CD4-positive, alpha-beta T cell (primary cell): ENCODE measurements around the gene HADHA. TPM values are rescaled to one million over a fixed set of nuclear protein-coding genes. Genes with fewer than 3 reads are reported as not detected.

ENCODE experiments used
- ATAC-seq: fragments of 200-7000 bp; cut with Tn5 transposase; one replicate; pipeline ENCODE4 v1.10.0; 2022; ENCODE audit warnings: mild to moderate bottlenecking; ENCODE audit not compliant: poor library complexity
- CTCF ChIA-PET: fragments of 350-600 bp; sonication (Branson Sonifier 250); formaldehyde crosslinking; loops from one replicate; lab custom pipeline; 2021; ENCODE audit warnings: antibody characterized with exemption, inconsistent platforms; lab: Charles Lee
- POLR2A ChIA-PET: fragments of 350-600 bp; sonication (Branson Sonifier 250); formaldehyde crosslinking; loops from one replicate; lab custom pipeline; 2021; ENCODE audit warnings: antibody characterized with exemption, inconsistent platforms; lab: Charles Lee
- DNase-seq, 14 experiments: peaks; one replicate each; pipeline ENCODE4 v3.0.0-alpha.2; 2013 to 2020; ENCODE audit warnings: mixed read lengths in 2 of 14
- H3K27ac ChIP-seq, 2 donors: one replicate each; pipeline versions ENCODE4 v1.5.1 to v1.7.0; 2013; ENCODE audit warnings: low read length in 2 of 2, low read depth in 1 of 2, mild to moderate bottlenecking in 1 of 2
- H3K27me3 ChIP-seq, 2 experiments: 1 replicate in 1 of 2; 2 replicates in 1 of 2; pipeline versions ENCODE4 v1.6.1 to v1.7.0; 2013; ENCODE audit warnings: low read length in 2 of 2, control low read depth in 1 of 2, mild to moderate bottlenecking in 1 of 2, moderate library complexity in 1 of 2; ENCODE audit not compliant: insufficient read depth in 2 of 2, control insufficient read depth in 1 of 2
- H3K36me3 ChIP-seq: one replicate; pipeline ENCODE4 v1.6.1; 2013; ENCODE audit warnings: low read length, control low read depth; ENCODE audit not compliant: insufficient read depth
- H3K4me1 ChIP-seq: one replicate; pipeline ENCODE4 v1.6.1; 2013; ENCODE audit warnings: low read length, control low read depth; ENCODE audit not compliant: insufficient read depth
- H3K4me3 ChIP-seq: one replicate; pipeline ENCODE4 v1.5.1; 2013; ENCODE audit warnings: mild to moderate bottlenecking, low read length, moderate library complexity
- H3K9me3 ChIP-seq, 2 experiments: 1 replicate in 1 of 2; 2 replicates in 1 of 2; pipeline versions ENCODE4 v1.6.1 to v1.7.0; 2013; ENCODE audit warnings: low read length in 2 of 2, mild to moderate bottlenecking in 2 of 2, control low read depth in 1 of 2, moderate library complexity in 1 of 2; ENCODE audit not compliant: control insufficient read depth in 1 of 2, insufficient read depth in 1 of 2
- H3K27ac Mint-ChIP-seq: one replicate; pipeline ENCODE4 v1.8.0; 2020; ENCODE audit warnings: mixed read lengths
- H3K27me3 Mint-ChIP-seq: one replicate; pipeline ENCODE4 v1.8.0; 2021; ENCODE audit warnings: mixed read lengths
- H3K36me3 Mint-ChIP-seq: one replicate; pipeline ENCODE4 v1.8.0; 2021; ENCODE audit warnings: low read depth, mixed read lengths
- H3K4me1 Mint-ChIP-seq: one replicate; pipeline ENCODE4 v1.8.0; 2021; ENCODE audit warnings: low read depth, mixed read lengths
- H3K4me3 Mint-ChIP-seq: one replicate; pipeline ENCODE4 v1.8.0; 2020; ENCODE audit warnings: mild to moderate bottlenecking, mixed read lengths
- H3K9me3 Mint-ChIP-seq: one replicate; pipeline ENCODE4 v1.8.0; 2020; ENCODE audit warnings: mixed read lengths
- intact Hi-C, 2 experiments: fragments of 100-400 bp; cut with DNase I in 1 of 2; cut with micrococcal nuclease in 1 of 2; formaldehyde crosslinking; loops; one replicate each; pipeline versions ENCODE4 v1.15.1 to v1.9.0; 2023 to 2025; cut with DNase I, micrococcal nuclease
- total RNA-seq, 174 experiments: library from RNA in 2 of 174; stranded (reverse) in 2 of 174; gene quantifications; one replicate each; pipeline ENCODE4 v1.2.3 and lab custom pipeline; 2021 to 2026
- TF ChIP-seq, protein P1 (sequence below): fragments of 200-600 bp; IDR thresholded peaks from one replicate; pipeline ENCODE4 v1.8.0; 2022; ENCODE audit warnings: antibody characterized with exemption, mild to moderate bottlenecking

The HADHA gene
- total RNA-seq, 2 experiments from 2014 or later: 72.4 to 73.7 TPM

DNA sequence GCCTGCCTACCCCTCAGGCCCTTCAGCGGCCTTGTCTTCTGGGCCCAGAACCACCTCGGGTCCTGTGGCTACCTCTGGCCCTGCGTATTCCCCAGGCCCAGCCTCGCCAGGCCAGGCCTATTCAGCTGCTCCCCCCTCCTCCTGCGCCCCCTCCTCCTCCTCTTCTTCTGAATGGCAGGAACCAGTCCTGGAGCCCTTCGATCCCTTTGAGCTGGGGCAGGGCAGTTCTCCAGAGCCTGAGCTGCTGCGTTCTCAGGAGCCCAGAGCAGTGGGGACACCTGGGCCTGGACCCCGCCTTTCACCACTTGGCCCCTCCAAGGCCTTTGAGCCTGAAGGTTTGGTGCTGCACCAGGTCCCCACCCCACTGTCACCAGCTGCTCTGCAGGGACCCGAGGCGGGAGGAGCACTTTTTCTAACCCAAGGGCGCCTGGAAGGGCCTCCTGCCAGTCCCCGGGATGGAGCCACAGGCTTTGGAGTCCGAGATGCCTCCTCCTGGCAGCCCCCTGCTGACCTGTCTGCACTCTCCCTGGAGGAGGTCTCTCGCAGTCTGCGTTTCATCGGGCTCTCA, 56.8 kb downstream of the HADHA start:
- H3K36me3 Mint-ChIP-seq: peaks cover 27% of the 10 kb centered on the region
- Histone ChIP-seq H3K27me3 (no peaks in the 10 kb centered on the region), H3K4me3 (no peak overlapping the region), H3K36me3 (peaks cover 23% of the 10 kb centered on the region), H3K4me1 (peaks cover 26% of the 10 kb centered on the region), H3K9me3 (no peaks in the 10 kb centered on the region), H3K27ac (no peak overlapping the region)
- peak in 1 of 14 experiments; percentile 16 for DNase-seq
- ChIA-PET POLR2A (no interaction called here), CTCF (no interaction called here)
- TF ChIP-seq, protein P1, sequence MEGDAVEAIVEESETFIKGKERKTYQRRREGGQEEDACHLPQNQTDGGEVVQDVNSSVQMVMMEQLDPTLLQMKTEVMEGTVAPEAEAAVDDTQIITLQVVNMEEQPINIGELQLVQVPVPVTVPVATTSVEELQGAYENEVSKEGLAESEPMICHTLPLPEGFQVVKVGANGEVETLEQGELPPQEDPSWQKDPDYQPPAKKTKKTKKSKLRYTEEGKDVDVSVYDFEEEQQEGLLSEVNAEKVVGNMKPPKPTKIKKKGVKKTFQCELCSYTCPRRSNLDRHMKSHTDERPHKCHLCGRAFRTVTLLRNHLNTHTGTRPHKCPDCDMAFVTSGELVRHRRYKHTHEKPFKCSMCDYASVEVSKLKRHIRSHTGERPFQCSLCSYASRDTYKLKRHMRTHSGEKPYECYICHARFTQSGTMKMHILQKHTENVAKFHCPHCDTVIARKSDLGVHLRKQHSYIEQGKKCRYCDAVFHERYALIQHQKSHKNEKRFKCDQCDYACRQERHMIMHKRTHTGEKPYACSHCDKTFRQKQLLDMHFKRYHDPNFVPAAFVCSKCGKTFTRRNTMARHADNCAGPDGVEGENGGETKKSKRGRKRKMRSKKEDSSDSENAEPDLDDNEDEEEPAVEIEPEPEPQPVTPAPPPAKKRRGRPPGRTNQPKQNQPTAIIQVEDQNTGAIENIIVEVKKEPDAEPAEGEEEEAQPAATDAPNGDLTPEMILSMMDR: no peak
- intact Hi-C loops: loop anchor here in 1 of 2 experiments (5.0 to 10.0 kb wide), 4 partner anchors 55 to 1707 kb away; partner anchors contain the start of genes BABAM2, DTNB, HADHA and HADHB
- no peak overlapping the region for H3K27ac Mint-ChIP-seq
- no peak for ATAC-seq
- no peaks in the 10 kb centered on the region for H3K27me3 Mint-ChIP-seq
- peak overlapping the region; percentile 54 for H3K4me3 Mint-ChIP-seq
- H3K9me3 Mint-ChIP-seq: no peaks in the 10 kb centered on the region
- H3K4me1 Mint-ChIP-seq: peaks cover 21% of the 10 kb centered on the region

DNA sequence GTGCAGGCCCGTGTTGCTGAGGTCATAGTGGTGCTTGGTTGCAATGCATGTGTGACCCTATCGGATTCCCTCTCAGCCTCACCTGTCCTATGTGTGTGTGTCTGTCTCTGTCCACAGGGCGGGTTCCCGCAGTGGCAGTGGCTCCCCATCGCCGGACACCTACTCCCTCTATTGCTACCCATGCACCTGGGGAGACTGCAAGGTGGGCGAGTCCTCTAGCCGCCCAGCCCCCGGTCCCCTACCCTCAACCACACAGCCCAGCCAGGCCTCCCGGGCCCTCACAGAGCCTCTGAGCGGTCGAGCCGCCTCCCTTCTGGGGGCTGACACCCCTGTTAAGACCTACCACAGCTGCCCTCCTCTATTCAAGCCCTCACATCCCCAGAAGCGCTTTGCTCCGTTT, 57.3 kb downstream of the HADHA start:
- no peak for ATAC-seq
- ChIA-PET CTCF (no interaction called here), POLR2A (interaction anchor here (0.6 kb wide), 1 partner anchor 729 kb away, joined by 3 read pairs; no protein-coding TSS in a partner anchor)
- H3K27ac Mint-ChIP-seq: no peak overlapping the region
- peaks cover 21% of the 10 kb centered on the region for H3K36me3 ChIP-seq
- H3K27me3 ChIP-seq: no peaks in the 10 kb centered on the region
- H3K9me3 ChIP-seq: no peaks in the 10 kb centered on the region
- peaks cover 26% of the 10 kb centered on the region for H3K4me1 ChIP-seq
- no peak overlapping the region for H3K27ac ChIP-seq
- intact Hi-C loops: loop anchor here in 1 of 2 experiments (5.0 to 10.0 kb wide), 4 partner anchors 55 to 1708 kb away; partner anchors contain the start of genes BABAM2, DTNB, HADHA and HADHB
- H3K4me1 Mint-ChIP-seq: peaks cover 21% of the 10 kb centered on the region
- TF ChIP-seq, protein P1: no peak
- no peak overlapping the region for H3K4me3 ChIP-seq
- peaks cover 24% of the 10 kb centered on the region for H3K36me3 Mint-ChIP-seq
- peak overlapping the region; percentile 82 for H3K4me3 Mint-ChIP-seq
- H3K9me3 Mint-ChIP-seq: no peaks in the 10 kb centered on the region
- DNase-seq: peak in 1 of 14 experiments; percentile 16
- H3K27me3 Mint-ChIP-seq: no peaks in the 10 kb centered on the region

DNA sequence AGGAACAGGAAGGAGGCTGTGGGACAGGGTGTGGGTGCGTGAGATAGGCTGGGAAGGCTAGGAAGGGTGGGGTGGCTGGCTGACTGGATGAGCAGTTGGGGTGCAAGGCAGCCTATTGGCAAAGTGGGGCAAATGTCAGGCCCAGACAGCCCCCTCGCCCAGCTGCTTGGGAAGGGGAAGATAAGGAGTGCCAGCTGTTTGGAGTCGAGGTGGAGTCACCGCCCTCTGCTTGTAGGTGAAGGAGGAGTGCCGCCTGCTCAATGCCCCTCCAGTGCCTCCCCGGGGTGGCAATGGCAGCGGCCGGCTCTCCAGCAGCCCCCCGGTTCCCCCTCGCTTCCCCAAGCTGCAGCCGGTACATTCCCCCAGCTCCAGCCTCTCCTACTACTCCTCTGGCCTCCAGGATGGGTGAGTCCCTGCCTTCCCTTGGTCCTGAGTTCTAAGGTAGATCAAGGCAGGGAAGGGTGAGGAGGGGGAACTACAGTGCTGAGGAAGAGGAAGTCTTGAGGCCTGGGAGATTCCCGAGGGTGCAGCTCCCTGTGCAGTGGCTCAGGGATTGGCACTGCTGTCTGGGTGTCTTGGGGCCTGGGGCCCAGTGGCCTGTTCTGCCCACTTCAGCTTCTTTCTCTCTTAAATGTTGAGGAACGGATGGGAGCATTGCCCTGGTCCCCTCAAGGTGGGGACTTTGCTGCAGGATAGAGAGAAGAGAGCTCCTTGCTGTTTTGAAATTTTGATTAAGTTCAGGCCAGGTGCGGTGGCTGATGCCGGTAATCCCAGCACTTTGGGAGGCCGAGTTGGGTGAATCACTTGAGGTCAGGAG, 58.3 kb downstream of the HADHA start:
- intact Hi-C loops: loop anchor here in 1 of 2 experiments (5.0 to 10.0 kb wide), 4 partner anchors 56 to 1709 kb away; partner anchors contain the start of genes BABAM2, DTNB, HADHA and HADHB
- Mint-ChIP-seq H3K36me3 (peaks cover 15% of the 10 kb centered on the region), H3K27me3 (peaks cover 2% of the 10 kb centered on the region), H3K27ac (peak overlapping the region; percentile 71), H3K9me3 (no peaks in the 10 kb centered on the region), H3K4me1 (peaks cover 21% of the 10 kb centered on the region), H3K4me3 (peak overlapping the region; percentile 89)
- Histone ChIP-seq H3K9me3 (no peaks in the 10 kb centered on the region), H3K27me3 (no peaks in the 10 kb centered on the region), H3K27ac (no peak overlapping the region), H3K4me1 (peaks cover 26% of the 10 kb centered on the region), H3K36me3 (peaks cover 12% of the 10 kb centered on the region), H3K4me3 (no peak overlapping the region)
- peak in 1 of 14 experiments; percentile 29 for DNase-seq
- no peak for ATAC-seq
- CTCF ChIA-PET: no interaction called here
- TF ChIP-seq, protein P1: no peak
- POLR2A ChIA-PET: interaction anchor here (0.6 to 2.6 kb wide), 7 partner anchors 21 to 334 kb away, joined by 3 to 30 read pairs (median 16); partner anchors contain the start of genes ASXL2, HADHA, HADHB and RAB10
